ENCODE measurements around the gene MGME1. TPM values are rescaled to one million over a fixed set of nuclear protein-coding genes. Genes with fewer than 3 reads are reported as not detected.

The MGME1 gene
- total and polyA plus RNA-seq, 2 of the 13 experiments (the other 11 are each of a cell fraction or from before 2014, with no cell fraction given): 36.7 to 66.6 TPM

- POLR2A ChIA-PET: no interaction called here
- no TSS peak for BruUV-seq (replicated peaks)
- no peak for ATAC-seq
- TF ChIP-seq POLR2AphosphoS5 (IDR thresholded peaks at IDR 0.05; ENCODE audit: low read depth, low read length) (peak; percentile 41; the same call in 1 of the 2 replicates), IRF2 (CRISPR knock-in tag; IDR thresholded peaks at IDR 0.05) (no peak), ZNF674 (CRISPR knock-in tag; IDR thresholded peaks at IDR 0.05; ENCODE audit: low read depth) (no peak), ZNF468 (CRISPR knock-in tag; IDR thresholded peaks at IDR 0.05) (no peak), POLR2G (IDR thresholded peaks at IDR 0.05; ENCODE audit: low read depth, low read length) (peak; percentile 39; the same call in 1 of the 2 replicates), TAF15 (IDR thresholded peaks at IDR 0.05; ENCODE audit: low read depth, low read length, poor library complexity, severe bottlenecking) (no peak), ATF7 (IDR thresholded peaks at IDR 0.05) (no peak), ATF7 (CRISPR knock-in tag; IDR thresholded peaks at IDR 0.05) (no peak), POLR2A (IDR thresholded peaks at IDR 0.05; ENCODE audit: insufficient read depth in 1 of 2, low read depth in 2 of 2, low read length in 2 of 2) (peak in 1 of 2 experiments; percentile 36; a peak in 1 of 4 replicates), HNF1B (CRISPR knock-in tag; IDR thresholded peaks at IDR 0.05) (no peak), KIAA2018 (CRISPR knock-in tag; IDR thresholded peaks at IDR 0.05; ENCODE audit: borderline replicate concordance) (no peak), RBM22 (optimal IDR thresholded peaks at IDR 0.05; ENCODE audit: low read length) (peak; percentile 99), ZNF101 (CRISPR knock-in tag; IDR thresholded peaks at IDR 0.05; ENCODE audit: borderline replicate concordance, low read depth) (no peak), SOX5 (CRISPR knock-in tag; IDR thresholded peaks at IDR 0.05; ENCODE audit: borderline replicate concordance) (no peak)
These were observed 18.1 kb upstream of the MGME1 start for GRCh38 chr20:17950670-17951069.

More at GRCh38 chr20:17950670-17951069, 18.1 kb upstream of the MGME1 start:
- H3K4me2 ChIP-seq (ENCODE audit: low read depth, low read length): no peak overlapping the region
- H2AFZ ChIP-seq (ENCODE audit: low read length): no peak overlapping the region
- peaks cover 41% of the 10 kb centered on the region for H4K20me1 ChIP-seq (ENCODE audit: insufficient read depth, low read length)
- H3K4me3 ChIP-seq (replicated peaks in 1 of 3; ENCODE audit: insufficient read depth in 1 of 3, low read depth in 2 of 3, low read length in 3 of 3): no peak overlapping the region
- FAIRE-seq (no peak), DNase-seq (ENCODE audit: low spot score) (no peak)
- peaks cover 84% of the 10 kb centered on the region for H3K79me2 ChIP-seq (ENCODE audit: insufficient read depth, low read length)
- 97% methylated on average over 6 of the region's 6 CpGs for WGBS (ENCODE audit: low lambda C conversion rate)
- CTCF ChIA-PET (ENCODE audit: low intra/inter-chr PET ratio, low total read pairs): no interaction called here
- H3K27ac ChIP-seq (ENCODE audit: extremely low read length, insufficient read depth, low read length): no peak overlapping the region
- in situ Hi-C loops (cut with HindIII; ENCODE audit: extremely low pct_ligation_motif_present, low pct_unique_long_range_greater_than_20kb): no loop called here
- no peaks in the 10 kb centered on the region for H3K9me3 ChIP-seq (ENCODE audit: low read length)
- no peak overlapping the region for H3K9ac ChIP-seq (ENCODE audit: insufficient read depth, low read depth, low read length)
- H3K4me1 ChIP-seq (ENCODE audit: insufficient read depth, low read length): peaks cover 34% of the 10 kb centered on the region
- H3K27me3 ChIP-seq (ENCODE audit: control insufficient read depth in 1 of 2, insufficient read depth in 2 of 2, low read length in 2 of 2): no peaks in the 10 kb centered on the region
- H3K36me3 ChIP-seq (replicated peaks in 1 of 2; ENCODE audit: control insufficient read depth in 1 of 2, insufficient read depth in 2 of 2, low read length in 2 of 2): peaks cover 68 to 99% of the 10 kb centered on the region in 2 experiments
- intact Hi-C loops (cut with micrococcal nuclease; ENCODE audit: unreplicated experiment): no loop called here

Data from HepG2 (cell line).